Inflammatory macrophage treated with lipopolysaccharide for 1 hour (primary cell): Measurements from ENCODE around the gene PPP1R26.
"Not testable (repeated sequence)": the region's sequence is repeated elsewhere in the genome, so short reads cannot be mapped to it uniquely, and the experiment has no call there.

Source experiments
- DNase-seq, 2 donors: peaks; one replicate each; pipeline ENCODE4 v3.0.0-alpha.2; 2020 to 2022

PPP1R26 gene, protein sequence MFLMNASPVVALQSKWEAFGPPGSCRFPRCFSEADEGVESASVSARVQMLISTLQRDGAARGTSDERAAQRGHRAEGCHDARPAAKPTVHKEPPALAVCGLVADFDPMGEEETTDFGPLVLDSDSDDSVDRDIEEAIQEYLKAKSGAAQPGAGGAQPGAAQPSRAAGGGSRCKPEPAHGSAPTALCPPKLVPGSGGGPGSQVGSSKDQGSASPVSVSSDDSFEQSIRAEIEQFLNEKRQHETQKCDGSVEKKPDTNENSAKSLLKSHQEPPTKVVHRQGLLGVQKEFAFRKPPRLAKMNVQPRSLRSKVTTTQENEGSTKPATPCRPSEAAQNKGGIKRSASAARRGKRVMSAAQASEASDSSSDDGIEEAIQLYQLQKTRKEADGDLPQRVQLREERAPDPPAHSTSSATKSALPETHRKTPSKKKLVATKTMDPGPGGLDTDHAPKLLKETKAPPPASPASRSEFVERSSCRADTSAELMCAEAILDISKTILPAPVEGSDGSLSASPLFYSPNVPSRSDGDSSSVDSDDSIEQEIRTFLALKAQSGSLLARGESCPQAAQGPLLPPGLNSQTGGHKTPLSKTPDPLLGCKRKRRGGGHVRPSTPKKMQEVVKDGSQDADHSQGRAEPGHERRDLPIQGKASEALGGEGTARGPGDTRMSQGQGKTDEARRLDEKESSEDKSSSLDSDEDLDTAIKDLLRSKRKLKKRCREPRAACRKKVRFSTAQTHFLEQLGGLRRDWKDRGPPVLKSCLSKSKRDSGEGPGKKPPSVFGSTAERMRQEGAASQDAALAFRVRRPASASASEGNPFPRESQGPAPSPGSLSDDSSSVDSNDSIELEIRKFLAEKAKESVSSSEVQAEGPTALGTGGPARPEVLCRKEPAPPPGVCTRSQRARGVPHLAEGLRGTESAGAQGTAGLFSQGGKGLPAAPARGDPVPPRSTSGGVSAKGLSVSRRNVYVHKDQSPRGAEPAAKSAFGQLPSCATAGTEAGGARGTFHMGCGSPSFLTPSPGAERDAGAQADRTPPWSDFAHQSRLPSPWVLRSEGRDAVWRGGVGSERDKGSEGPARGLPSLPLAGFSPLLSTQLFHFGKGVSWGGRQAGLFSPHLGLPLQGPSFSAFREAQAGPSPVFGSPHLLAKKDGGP (N-terminal part only)

DNA sequence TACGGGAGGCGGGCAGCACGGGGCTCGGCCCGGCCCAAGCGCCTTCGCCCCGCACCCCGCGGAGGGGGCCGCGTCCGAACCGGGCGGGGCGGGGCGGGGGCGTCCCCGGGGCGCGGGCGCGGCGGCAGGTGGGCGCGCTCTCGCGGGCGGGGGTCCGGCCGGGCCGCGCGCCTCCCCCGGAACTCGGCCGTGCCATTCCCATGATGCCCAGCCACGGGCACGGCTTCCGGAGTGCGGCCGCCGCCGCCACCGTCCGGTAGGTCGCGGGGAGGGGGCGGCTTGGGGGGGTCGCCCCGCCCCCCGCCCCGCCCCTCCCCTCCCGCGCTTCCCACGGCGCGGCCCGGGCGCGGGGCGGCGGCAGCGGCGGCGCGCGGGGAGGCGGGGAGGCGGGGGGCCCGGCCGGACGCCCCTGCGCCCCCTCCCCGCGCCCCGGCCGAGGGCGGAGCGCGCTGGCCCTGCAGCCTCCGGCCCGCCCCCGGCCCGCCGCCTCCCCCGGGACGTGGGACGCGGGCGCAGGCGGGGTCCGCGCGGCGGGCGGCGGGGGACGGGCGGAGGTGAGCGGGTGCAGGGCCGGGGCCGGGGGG, at the start of gene PPP1R26:
Gene PPP1R26 (plus strand): TSS at position 314 of the 584 bp plus-strand sequence. CDS start 4,729 bp downstream, outside the sequence.
- no peak for DNase-seq

DNA sequence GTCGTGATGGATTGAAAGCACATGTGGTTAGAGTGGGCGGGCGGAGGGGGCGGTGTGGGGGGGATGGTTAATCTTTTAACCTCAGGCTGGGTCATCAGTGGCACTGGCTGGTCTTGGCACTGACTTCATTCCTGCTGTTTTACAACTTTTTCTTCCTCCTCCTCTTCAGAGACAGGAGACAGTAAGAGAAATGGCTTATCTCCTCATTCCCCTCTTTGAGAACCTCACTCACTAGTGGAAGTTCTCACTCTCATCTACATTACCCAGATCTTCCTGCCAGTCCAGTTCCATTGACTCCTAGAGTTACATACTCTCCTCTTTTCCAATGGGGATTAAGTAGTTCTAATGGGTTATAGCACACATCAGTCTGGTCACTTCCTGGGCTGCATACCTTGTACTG, 42.3 kb upstream of the PPP1R26 start:
- DNase-seq, result no peak

DNA sequence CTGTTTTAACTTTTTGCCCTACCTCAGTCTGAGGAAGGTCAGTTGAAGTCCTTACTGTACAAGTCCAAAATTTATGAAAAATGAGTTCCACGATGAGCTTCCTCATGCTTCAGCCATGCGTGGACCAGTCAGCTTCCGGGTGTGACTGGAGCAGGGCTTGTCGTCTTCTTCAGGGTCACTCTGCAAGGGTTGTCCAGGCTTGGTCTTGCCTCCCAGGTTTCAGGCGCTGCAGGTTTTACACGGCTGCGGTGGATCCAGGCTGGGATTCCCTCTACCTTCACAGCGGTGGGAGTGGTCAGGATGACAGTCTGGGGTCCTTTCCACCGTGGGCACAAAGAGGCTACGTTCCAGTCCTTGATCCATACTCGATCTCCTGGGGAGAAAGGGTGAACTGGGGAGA, 41.9 kb upstream of the PPP1R26 start:
- DNase-seq, result not testable (repeated sequence)

DNA sequence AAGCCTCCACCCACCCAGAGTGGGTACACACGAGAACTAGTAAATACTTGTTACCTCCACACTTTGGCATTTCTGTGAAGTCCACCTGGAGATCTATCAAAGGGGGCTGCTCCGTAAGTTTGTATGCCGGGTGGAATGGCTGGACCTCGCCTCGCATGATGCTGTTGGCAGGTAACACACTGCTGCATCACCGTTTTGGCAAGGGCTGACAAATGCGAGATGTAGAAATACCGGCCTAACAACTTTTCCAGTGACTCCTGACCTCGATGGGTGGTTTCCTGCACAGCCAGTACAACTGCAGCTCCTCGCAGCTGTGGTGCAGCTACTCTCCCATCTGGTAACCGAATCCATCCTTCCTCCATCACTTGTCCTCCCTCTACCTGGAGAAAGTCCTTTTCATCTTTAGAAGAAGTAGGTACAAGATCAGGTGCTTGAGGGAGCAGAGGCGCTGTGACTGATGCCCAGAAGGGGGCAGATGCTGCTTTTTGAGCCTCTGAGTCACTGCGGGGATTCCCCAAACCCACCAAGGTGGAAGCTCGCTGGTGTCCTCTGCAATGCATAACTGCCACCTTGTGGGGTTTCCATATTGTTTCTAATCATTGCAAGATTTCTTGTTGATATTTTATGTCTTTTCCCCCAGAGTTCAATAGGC, 40.9 kb upstream of the PPP1R26 start:
- DNase-seq, result not testable (repeated sequence)

DNA sequence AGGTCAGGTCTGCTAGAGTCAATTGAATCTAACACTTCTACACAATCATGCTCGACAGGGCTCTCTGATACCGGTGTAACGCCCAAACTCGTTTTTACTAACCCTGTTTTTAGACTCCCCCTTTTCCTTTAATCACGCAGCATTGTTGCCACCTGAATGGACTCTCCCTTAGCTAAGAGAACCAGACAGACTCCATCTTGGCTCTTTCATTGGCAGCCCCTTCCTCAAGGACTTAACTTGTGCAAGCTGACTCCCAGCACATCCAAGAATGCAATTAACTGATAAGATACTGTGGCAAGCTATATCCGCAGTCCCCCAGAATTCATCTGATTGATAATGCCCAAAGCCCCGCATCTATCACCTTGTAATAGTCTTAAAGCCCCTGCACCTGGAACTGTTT, 40.1 kb upstream of the PPP1R26 start:
- not testable (repeated sequence) for DNase-seq

DNA sequence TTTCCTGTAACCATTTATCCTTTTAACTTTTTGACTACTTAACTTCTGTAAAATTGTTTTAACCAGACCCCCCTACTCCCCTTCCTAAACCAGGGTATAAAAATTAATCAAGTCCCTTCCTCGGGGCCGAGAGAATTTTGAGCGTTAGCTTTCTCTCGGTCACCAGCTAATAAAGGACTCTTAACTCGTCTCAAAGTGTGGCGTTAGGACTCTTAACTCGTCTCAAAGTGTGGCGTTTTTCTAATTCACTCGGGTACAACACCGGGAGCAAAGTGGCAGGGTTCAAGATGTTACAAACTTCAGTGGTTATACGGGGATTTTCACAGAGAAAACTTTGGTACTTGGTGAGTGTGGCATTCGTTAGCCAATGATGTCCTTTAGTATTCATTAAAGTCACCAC, 39.7 kb upstream of the PPP1R26 start:
- no peak for DNase-seq

DNA sequence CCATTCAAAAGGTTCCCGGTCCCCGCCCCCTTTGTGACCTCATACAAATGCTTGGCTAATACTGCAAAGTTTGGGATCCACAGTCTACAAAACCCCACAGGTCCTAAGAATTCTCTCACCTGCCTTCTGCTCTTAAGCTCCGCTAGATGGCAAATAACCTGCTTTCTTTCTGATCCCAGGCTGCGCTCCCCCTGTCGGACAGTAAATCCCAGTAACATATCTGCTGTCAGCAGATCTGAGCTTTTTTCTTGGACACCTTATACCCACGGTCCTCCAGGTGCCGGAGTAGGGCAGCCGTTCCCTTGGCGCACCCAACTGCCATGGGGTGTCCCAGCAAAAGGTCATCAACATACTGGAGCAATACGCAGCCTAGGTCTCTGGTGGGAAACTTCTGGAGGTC, 39.0 kb upstream of the PPP1R26 start:
- no peak for DNase-seq

DNA sequence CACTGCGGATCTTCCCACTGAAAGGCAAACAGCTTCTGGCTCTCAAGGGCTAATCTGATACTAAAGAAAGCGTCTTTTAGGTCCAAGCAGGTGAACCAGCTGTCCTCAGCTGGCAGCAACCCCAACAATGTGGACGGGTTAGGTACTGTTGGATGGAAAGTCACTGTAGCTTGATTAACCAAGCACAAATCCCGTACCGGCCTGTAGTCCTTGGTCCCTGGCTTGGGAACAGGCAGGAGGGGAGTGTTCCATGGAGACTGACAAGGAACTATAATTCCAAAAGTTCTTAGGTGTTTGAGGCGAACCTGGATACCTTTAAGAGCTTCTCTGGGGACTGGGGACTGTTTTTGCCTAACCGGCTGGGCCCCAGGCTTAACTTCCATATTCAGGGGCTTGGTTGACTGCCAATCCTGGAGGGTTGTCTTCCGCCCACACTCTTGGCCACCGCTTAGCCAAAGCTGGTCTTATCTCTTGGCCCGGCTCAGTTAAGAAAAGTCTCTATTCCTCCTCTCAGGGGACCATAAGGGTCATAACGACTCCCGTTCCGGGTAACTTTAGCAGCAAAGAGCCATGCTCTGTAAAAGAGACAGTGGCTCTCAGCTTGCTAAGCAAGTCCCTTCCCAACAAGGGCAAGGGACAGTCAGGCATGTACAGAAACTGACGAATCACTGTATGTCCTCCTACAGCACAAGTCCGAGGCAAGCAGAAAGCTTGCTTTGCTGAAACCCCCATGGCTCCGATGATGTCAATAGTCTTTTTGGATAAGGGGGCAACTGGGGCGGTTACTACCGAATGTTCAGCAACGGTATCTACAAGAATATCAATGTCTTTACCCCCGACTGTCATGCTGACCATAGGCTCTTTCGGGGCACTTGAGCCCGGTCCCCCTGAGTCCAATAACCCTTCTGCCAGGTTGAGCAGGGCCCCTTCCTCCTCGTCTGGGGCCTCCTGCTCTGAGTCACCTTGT, 38.2 kb upstream of the PPP1R26 start:
- not testable (repeated sequence) for DNase-seq

DNA sequence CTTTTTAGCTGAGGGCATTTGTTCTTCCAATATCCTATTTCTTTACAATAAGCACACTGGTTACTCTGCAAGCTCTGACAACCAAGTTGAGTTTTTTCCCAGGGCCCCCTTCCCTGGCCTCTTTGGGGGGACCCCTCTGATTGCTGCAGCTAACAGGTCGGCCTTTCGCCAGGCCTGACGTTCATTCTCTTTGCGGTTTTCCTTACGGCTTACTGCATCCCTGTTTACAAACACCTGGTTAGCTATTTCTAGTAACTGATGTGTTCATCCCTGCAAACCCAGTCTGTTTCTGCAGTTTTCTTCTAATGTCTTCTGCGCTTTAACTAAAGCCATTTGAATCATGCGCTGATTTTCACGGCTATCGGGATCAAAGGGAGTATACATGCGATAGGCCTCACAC, 37.5 kb upstream of the PPP1R26 start:
- no peak for DNase-seq

DNA sequence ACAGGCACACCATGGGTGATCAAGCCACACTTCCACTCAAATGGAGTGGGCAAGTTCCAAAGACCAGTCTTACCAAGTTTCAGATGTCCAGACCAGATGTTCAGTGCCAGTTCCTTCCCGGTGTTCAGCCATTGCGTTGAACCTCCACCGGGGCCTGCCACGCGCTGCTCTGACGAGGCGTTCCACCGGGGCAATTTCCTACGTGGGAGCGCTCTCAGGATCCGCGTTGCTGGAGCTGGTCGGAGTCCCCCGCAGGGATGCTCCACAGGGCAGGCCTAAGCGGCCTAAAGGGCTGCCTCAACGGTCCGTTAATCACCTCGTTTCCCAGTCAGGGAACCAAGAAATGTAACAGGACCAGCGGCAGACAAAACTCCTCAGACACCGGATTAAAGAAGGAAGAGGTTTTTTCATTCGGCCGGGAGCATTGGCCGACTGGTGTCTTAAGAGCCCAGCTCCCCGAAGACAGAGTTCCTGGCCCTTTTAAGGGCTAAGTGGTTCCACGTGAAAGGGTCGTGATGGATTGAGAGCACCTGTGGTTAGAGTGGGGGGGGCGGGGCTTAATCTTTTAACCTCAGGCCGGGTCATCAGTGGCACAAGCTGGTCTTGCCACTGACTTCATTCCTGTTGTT, 35.7 kb upstream of the PPP1R26 start:
- no peak for DNase-seq

DNA sequence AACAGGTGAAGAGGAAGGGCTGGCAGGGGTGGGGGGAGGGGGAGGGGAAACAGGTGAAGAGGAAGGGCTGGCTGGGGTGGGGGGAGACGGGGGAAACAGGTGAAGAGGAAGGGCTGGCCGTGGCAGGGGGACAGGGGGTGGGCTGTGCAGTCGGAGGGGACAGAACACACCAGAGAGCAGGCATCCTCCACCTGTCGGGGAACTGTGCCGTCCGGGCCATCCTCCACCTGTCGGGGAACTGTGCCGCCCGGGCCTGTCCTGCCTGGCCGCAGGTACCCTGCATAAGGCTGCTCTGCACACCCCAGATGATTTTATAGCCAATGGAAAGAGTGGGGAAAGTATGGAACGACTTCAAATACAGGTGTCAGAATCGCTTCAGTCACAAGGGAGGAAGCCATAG, 32.5 kb upstream of the PPP1R26 start:
- DNase-seq, result no peak

DNA sequence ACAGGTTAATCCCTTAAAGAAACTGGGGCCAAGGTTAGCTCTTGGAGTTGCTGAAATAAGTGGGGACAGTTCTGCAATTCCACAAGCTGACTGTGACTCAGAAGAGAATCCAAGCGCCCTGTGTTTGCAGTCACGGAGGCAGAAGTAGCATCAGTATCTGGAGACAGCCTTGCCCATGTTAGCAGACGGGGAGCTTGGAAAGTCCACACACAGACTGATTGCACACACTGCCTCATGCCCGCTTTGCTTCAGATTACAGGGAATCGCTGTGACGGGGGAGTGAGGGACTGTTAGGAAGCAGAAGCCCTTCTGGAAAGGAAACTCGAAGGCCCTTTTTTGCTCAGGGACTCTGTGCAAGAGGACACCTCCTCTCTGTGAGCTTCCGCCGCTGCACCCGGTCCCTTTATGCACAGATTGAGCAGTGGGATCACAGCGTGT, 30.9 kb upstream of the PPP1R26 start:
- peak in 1 of 2 donors; percentile 30 for DNase-seq

DNA sequence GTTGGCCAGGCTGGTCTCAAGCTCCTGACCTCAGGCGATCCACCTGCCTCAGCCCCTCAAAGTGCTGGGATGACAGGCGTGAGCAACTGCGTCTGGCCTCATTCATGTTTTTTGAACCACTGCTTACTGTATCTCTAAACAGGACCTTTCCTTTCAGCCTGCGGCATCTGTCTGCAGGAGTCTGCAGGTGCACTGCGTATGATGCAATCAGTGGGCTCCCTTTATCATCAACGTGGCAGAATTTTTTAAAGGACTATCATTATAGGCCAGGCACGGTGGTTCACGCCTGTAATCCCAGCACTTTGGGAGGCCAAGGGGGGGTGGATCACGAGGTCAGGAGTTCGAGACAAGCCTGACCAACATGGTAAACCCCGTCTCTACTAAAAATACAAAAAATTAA, 30.1 kb upstream of the PPP1R26 start:
- not testable (repeated sequence) for DNase-seq

DNA sequence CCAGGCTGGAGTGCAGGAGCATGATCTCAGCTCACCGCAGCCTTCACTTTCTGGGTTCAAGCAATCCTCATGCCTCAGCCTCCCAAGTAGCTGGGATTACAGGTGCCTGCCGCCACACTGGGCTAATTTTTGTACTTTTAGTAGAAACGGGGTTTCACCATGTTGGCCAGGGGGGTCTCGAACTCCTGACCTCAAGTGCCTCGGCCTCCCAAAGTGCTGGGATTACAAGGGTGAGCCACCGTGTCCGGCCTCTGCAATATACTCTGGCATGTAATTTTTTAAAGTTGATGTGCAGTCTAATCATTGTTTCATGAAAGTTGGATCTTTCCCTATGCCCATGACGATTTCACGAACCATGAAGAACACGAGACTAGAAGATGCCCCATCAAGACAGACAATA, 28.6 kb upstream of the PPP1R26 start:
- no peak for DNase-seq

DNA sequence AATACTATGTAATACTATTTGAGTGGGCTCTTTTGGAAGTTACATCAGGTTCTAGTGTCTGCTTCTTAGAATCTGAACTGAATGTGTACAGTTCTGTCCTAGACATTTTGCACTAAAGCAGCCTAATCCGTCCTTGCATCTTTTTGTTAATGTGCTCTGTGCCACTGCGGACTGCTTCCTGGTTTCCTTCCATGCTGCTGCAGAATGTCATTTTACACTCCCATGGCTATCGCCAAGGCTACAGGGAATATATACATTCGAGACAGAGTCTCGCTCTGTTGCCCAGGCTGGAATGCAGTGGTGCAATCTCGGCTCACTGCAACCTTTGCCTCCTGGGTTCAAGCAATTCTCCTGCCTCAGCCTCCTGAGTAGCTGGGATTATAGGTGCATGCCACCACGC, 27.7 kb upstream of the PPP1R26 start:
- DNase-seq, result not testable (repeated sequence)

DNA sequence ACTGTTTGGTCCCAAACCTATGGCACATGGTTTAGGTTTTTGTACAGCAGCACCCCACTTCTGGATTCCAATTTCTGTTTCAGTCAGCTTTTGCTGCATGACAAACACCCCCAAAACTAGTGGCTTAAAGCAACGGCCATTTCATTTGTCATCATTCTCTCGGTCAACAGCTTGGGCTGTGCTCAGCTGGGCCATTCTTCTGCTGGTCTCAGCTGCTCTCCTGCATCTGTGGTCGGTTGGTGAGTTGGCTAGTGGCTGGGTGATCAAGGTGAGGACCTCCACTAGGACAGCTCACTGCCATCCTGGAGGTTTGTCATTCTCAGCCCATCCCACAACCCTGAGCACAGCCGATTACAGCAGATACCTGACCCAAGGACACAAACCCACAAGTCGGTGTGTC, 24.8 kb upstream of the PPP1R26 start:
- no peak for DNase-seq

DNA sequence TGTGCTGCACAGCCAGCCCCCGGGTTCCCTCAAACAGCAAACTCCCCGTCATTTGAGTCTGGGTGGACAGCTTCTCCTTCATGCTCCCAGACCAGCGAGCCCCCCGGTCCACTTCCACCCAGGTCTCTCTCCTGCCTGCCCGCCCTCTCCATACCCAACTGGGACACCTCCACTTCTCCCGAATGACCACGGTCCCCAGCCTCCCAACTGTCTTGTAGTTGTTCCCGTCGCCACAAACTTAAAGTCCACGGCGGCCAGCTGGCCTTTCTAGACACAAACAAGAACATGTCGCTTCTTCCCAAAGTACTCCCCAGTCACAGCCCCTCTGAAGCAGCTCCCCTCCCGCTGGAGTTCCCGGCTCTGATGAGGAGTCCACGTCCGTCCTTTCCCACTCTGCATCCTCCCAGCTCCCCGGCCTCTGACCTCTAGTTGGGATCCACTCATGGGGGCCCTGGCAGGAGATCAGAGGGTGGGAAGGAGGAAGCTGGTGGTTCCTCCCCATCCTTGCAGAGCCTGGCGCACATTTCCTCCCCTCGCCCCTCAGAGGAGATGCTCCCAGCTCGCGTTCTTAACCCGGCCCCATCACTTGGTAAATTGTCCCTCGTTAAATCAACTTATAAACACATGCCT, 24.1 kb upstream of the PPP1R26 start:
- no peak for DNase-seq

DNA sequence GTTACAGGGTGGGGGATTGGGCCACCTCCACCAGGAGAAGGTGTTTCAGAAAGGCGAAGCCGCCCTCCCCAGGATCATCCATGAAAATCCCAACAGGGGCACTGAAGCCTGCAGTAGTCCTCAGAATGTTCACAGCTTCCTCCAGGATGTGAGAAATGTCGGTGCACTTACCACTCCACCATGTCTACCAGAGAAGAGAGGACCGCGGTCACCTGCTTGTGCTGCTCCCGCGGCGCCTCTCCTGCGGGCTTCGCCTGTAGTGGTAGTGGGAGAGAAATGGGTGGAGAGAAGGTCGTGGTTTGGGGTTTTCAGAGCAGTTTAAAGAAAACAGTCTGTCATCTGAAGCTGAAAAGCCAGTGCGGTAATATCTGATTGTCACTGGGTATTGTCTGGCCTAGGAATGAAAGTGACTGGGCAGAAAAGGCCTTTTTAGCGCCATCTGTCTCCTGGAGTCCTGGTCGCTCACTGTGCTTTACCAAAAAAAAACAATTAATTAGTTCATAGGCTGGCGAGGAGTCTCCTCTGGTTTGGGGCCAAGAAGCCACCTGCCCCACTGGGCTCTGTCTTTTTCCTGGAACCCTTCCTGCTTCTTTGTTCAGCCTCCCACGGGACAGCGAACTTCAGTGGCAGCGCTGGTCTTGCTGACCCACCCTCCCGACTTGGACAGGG, 23.0 kb upstream of the PPP1R26 start:
- no peak for DNase-seq

DNA sequence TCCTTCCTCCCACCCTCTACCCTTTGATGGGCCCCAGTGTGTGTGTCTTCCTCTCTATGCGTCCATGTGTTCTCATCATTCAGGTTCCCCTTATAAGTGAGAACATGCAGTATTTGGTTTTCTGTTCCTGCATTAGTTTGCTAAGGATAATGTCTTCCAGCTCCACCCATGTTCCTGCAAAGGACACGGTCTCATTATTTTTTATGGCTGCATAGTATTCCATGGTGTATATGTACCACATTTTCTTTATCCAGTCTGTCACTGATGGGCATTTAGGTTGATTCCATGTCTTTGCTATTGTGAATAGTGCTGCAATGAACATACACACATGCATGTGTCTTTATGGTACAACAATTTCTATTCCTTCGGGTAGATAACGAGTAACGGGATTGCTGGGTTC, 21.1 kb upstream of the PPP1R26 start:
- DNase-seq, result not testable (repeated sequence)

DNA sequence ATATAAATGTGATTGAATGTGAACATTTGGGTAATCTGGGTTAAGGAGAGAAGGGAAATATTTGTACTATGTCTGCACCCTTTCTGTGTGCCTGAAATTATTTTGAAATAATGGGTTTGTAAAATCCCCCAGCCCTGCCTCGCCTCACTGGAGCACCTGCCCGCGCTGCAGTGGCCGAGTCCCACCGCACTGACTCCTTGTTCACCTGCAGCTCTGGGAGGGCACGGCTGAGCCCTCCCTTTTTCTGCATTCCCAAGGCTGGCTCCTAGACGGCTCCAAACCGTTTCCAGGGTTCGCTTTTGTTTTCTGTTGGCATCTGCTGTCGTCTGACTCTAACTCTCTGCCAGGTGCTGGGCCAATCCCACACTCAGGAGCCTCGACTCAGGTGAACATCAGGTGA, 17.6 kb upstream of the PPP1R26 start:
- no peak for DNase-seq
